ENCODE data around the gene SPIRE1.

SPIRE1 gene
- total RNA-seq, result 1.9 to 7.3 (median 3.9) reads per million in 3 experiments

- peak; percentile 26 for DNase-seq
Measured at GRCh38 chr18:12657684-12658425, at the start of gene SPIRE1. TSS of gene SPIRE1 (minus strand) at chr18:12658107. CDS start at chr18:12657866, 241 bp downstream.

GRCh38 chr18:12703664-12704063 lies 45.8 kb upstream of the SPIRE1 start:
- no peak for DNase-seq

- no peak for DNase-seq
Measured at GRCh38 chr18:12703096-12703567, 45.2 kb upstream of the SPIRE1 start.

GRCh38 chr18:12702221-12703095 lies 44.6 kb upstream of the SPIRE1 start, which contains the start of the genes CEP76 and PSMG2:
TSS of gene CEP76 (minus strand) at chr18:12702723. CDS start at chr18:12702548, 175 bp downstream.
TSS of gene PSMG2 (plus strand) at chr18:12703042. CDS start at chr18:12703108, 66 bp downstream.
- DNase-seq, result peak; percentile 83

GRCh38 chr18:12701161-12701560 lies 43.3 kb upstream of the SPIRE1 start:
- DNase-seq, result peak; percentile 10

- no peak for DNase-seq
Measured at GRCh38 chr18:12699747-12700146, 41.8 kb upstream of the SPIRE1 start.

- no peak for DNase-seq
Measured at GRCh38 chr18:12694032-12694431, 36.1 kb upstream of the SPIRE1 start.

GRCh38 chr18:12692206-12692605 lies 34.3 kb upstream of the SPIRE1 start:
- DNase-seq, result no peak

GRCh38 chr18:12689256-12689850 lies 31.4 kb upstream of the SPIRE1 start:
- DNase-seq, result no peak

GRCh38 chr18:12686100-12686499 lies 28.2 kb upstream of the SPIRE1 start:
- no peak for DNase-seq

GRCh38 chr18:12679183-12679786 lies 21.4 kb upstream of the SPIRE1 start:
- no peak for DNase-seq

GRCh38 chr18:12668041-12668440 lies 10.1 kb upstream of the SPIRE1 start:
- DNase-seq, result no peak

GRCh38 chr18:12659904-12660605 lies 2.1 kb upstream of the SPIRE1 start:
- peak; percentile 33 for DNase-seq

GRCh38 chr18:12658426-12659138 lies 675 bp upstream of the SPIRE1 start:
- peak; percentile 13 for DNase-seq

- no peak for DNase-seq
Measured at GRCh38 chr18:12656938-12657683, 796 bp downstream of the SPIRE1 start.

GRCh38 chr18:12656605-12656937 lies 1.3 kb downstream of the SPIRE1 start:
- DNase-seq, result no peak

GRCh38 chr18:12654971-12655370 lies 2.9 kb downstream of the SPIRE1 start:
- DNase-seq, result no peak

GRCh38 chr18:12652861-12653401 lies 5.0 kb downstream of the SPIRE1 start:
- no peak for DNase-seq

- no peak for DNase-seq
Measured at GRCh38 chr18:12651651-12652050, 6.3 kb downstream of the SPIRE1 start.

- no peak for DNase-seq
Measured at GRCh38 chr18:12647773-12648172, 10.1 kb downstream of the SPIRE1 start.
